IMR-90 (cell line): Measurements from ENCODE around the gene ACTA1. TPM values are rescaled to one million over a fixed set of nuclear protein-coding genes. Genes with fewer than 3 reads are reported as not detected.

ENCODE experiments used
- ATAC-seq: fragments of 200-7000 bp; cut with Tn5 transposase; 2 replicates; pipeline ENCODE4 v1.9.1; 2020; ENCODE audit warnings: low read depth, mild to moderate bottlenecking, moderate library complexity
- BruUV-seq: library from RNA; stranded (reverse); fragments of 400-500 nt; replicated peaks from 2 replicates; lab custom pipeline; 2021; lab: Mats Ljungman, UMichigan
- CTCF ChIA-PET: fragments of 300-600 bp; formaldehyde crosslinking; extraction: SDS; loops from one replicate; lab custom pipeline; 2021; ENCODE audit warnings: antibody characterized with exemption; lab: Yijun Ruan, JAX
- POLR2A ChIA-PET: fragments of 300-600 bp; sonication (Branson Sonifier 250); formaldehyde crosslinking; loops from one replicate; lab custom pipeline; 2022; ENCODE audit warnings: antibody characterized with exemption; ENCODE audit not compliant: unreplicated experiment; lab: Charles Lee
- DNase-seq: peaks from one replicate; pipeline ENCODE4 v3.0.0; 2013
- H2AFZ ChIP-seq: replicated peaks from 2 replicates; pipeline ENCODE3; 2013; ENCODE audit warnings: low read length, mild to moderate bottlenecking; ENCODE audit not compliant: poor library complexity
- H2AK5ac ChIP-seq: 2 replicates; pipeline ENCODE4 v1.6.1; 2013; ENCODE audit warnings: low read depth, low read length, inconsistent platforms
- H2AK9ac ChIP-seq: replicated peaks from 2 replicates; pipeline ENCODE3; 2013; ENCODE audit warnings: mild to moderate bottlenecking, low read depth, low read length, moderate library complexity; ENCODE audit not compliant: poor library complexity
- H2BK120ac ChIP-seq: 2 replicates; pipeline ENCODE4 v1.6.1; 2013; ENCODE audit warnings: low read depth, low read length, inconsistent platforms
- H2BK15ac ChIP-seq: 3 replicates; pipeline ENCODE4 v1.6.1; 2013; ENCODE audit warnings: low read depth, low read length, inconsistent platforms
- H2BK20ac ChIP-seq: 2 replicates; pipeline ENCODE4 v1.6.1; 2013; ENCODE audit warnings: low read depth, mild to moderate bottlenecking, inconsistent platforms, low read length, moderate library complexity
- H2BK5ac ChIP-seq: 2 replicates; pipeline ENCODE4 v1.6.1; 2013; ENCODE audit warnings: mild to moderate bottlenecking, low read depth, low read length, inconsistent platforms; ENCODE audit not compliant: poor library complexity, severe bottlenecking
- H3K14ac ChIP-seq: replicated peaks from 2 replicates; pipeline ENCODE4 v1.6.1; 2013; ENCODE audit warnings: low read depth, low read length, inconsistent platforms
- H3K18ac ChIP-seq: 2 replicates; pipeline ENCODE4 v1.6.1; 2013; ENCODE audit warnings: low read depth, low read length, control low read depth
- H3K23ac ChIP-seq: 2 replicates; pipeline ENCODE4 v1.6.1; 2013; ENCODE audit warnings: low read depth, low read length, inconsistent platforms
- H3K27ac ChIP-seq: 2 replicates; pipeline ENCODE4 v1.5.1; 2013; ENCODE audit warnings: mild to moderate bottlenecking, control low read depth, low read length; ENCODE audit not compliant: insufficient read depth
- H3K27me3 ChIP-seq: 2 replicates; pipeline ENCODE4 v1.6.1; 2013; ENCODE audit warnings: low read length; ENCODE audit not compliant: control insufficient read depth, insufficient read depth
- H3K36me3 ChIP-seq: 2 replicates; pipeline ENCODE4 v1.6.1; 2013; ENCODE audit warnings: low read length, mixed read lengths; ENCODE audit not compliant: control insufficient read depth, insufficient read depth
- H3K4ac ChIP-seq: 2 replicates; pipeline ENCODE4 v1.6.1; 2013; ENCODE audit warnings: low read depth, low read length, inconsistent platforms
- H3K4me1 ChIP-seq: 2 replicates; pipeline ENCODE4 v1.6.1; 2013; ENCODE audit warnings: low read length, mixed read lengths; ENCODE audit not compliant: control insufficient read depth, insufficient read depth
- H3K4me2 ChIP-seq: 2 replicates; pipeline ENCODE4 v1.6.1; 2013; ENCODE audit warnings: low read depth, mild to moderate bottlenecking, control low read depth, low read length, moderate library complexity
- H3K4me3 ChIP-seq: 2 replicates; pipeline ENCODE4 v1.5.1; 2013; ENCODE audit warnings: low read depth, mild to moderate bottlenecking, control low read depth, low read length, moderate library complexity; ENCODE audit not compliant: insufficient read depth
- H3K56ac ChIP-seq: 2 replicates; pipeline ENCODE4 v1.6.1; 2013; ENCODE audit warnings: low read length, inconsistent platforms; ENCODE audit not compliant: insufficient read depth; ENCODE audit errors: extremely low read depth
- H3K79me1 ChIP-seq, 2 experiments: 2 replicates each; pipeline ENCODE4 v1.6.1; 2013; ENCODE audit warnings: low read length in 2 of 2, inconsistent platforms in 1 of 2, low read depth in 1 of 2
- H3K9ac ChIP-seq: 2 replicates; pipeline ENCODE4 v1.6.1; 2013; ENCODE audit warnings: low read depth, low read length, control low read depth
- H3K9me1 ChIP-seq: 2 replicates; pipeline ENCODE4 v1.6.1; 2013; ENCODE audit warnings: low read length, inconsistent platforms; ENCODE audit not compliant: insufficient read depth
- H3K9me3 ChIP-seq: 2 replicates; pipeline ENCODE4 v1.6.1; 2013; ENCODE audit warnings: low read length; ENCODE audit not compliant: control insufficient read depth, insufficient read depth
- H4K20me1 ChIP-seq: 2 replicates; pipeline ENCODE4 v1.6.1; 2013; ENCODE audit warnings: low read length, inconsistent platforms; ENCODE audit not compliant: insufficient read depth
- H4K5ac ChIP-seq: 2 replicates; pipeline ENCODE4 v1.6.1; 2013; ENCODE audit warnings: mild to moderate bottlenecking, low read depth, low read length, control low read depth
- H4K8ac ChIP-seq, 2 experiments: 2 replicates each; pipeline ENCODE4 v1.6.1; 2013; ENCODE audit warnings: low read depth in 2 of 2, low read length in 2 of 2, control low read depth in 1 of 2, inconsistent platforms in 1 of 2
- H4K91ac ChIP-seq: 2 replicates; pipeline ENCODE4 v1.6.1; 2013; ENCODE audit warnings: low read depth, low read length, inconsistent platforms; ENCODE audit not compliant: insufficient read depth
- BHLHE40 ChIP-seq: fragments of 150-350 bp; IDR thresholded peaks from 2 replicates; pipeline ENCODE4 v1.6.1; 2016; ENCODE audit warnings: mild to moderate bottlenecking, low read depth, low read length
- CEBPB ChIP-seq: IDR thresholded peaks from 2 replicates; pipeline ENCODE4 v1.6.1; 2012; ENCODE audit warnings: low read depth, low read length, improper control_type of control experiment
- CHD1 ChIP-seq: IDR thresholded peaks from 2 replicates; pipeline ENCODE4 v1.6.1; 2012; ENCODE audit warnings: low read depth, low read length, improper control_type of control experiment
- CTCF ChIP-seq: conservative IDR thresholded peaks from 2 replicates; pipeline ENCODE4 v1.5.1; 2012; ENCODE audit warnings: mild to moderate bottlenecking, low read depth, low read length, improper control_type of control experiment
- ELK1 ChIP-seq: fragments of 150-350 bp; IDR thresholded peaks from 2 replicates; pipeline ENCODE4 v1.6.1; 2016; ENCODE audit warnings: low read depth, mild to moderate bottlenecking, low read length, moderate library complexity, borderline replicate concordance
- FOS ChIP-seq: fragments of 150-350 bp; IDR thresholded peaks from 2 replicates; pipeline ENCODE4 v1.6.1; 2016; ENCODE audit warnings: low read depth, low read length
- MAFK ChIP-seq: IDR thresholded peaks from 2 replicates; pipeline ENCODE4 v1.6.1; 2012; ENCODE audit warnings: low read depth, low read length, improper control_type of control experiment
- MAZ ChIP-seq: IDR thresholded peaks from 2 replicates; pipeline ENCODE4 v1.6.1; 2012; ENCODE audit warnings: low read depth, mild to moderate bottlenecking, low read length, improper control_type of control experiment, moderate library complexity, borderline replicate concordance
- MXI1 ChIP-seq: IDR thresholded peaks from 2 replicates; pipeline ENCODE4 v1.6.1; 2012; ENCODE audit warnings: low read depth, mild to moderate bottlenecking, low read length, moderate library complexity, borderline replicate concordance
- NFE2L2 ChIP-seq: fragments of 150-350 bp; IDR thresholded peaks from 2 replicates; pipeline ENCODE4 v1.6.1; 2016; ENCODE audit warnings: low read depth, mild to moderate bottlenecking, low read length
- POLR2A ChIP-seq: IDR thresholded peaks from 2 replicates; pipeline ENCODE4 v1.6.1; 2012; ENCODE audit warnings: mild to moderate bottlenecking, low read depth, low read length
- RAD21 ChIP-seq: IDR thresholded peaks from 2 replicates; pipeline ENCODE4 v1.6.1; 2012; ENCODE audit warnings: low read length, improper control_type of control experiment
- RCOR1 ChIP-seq: IDR thresholded peaks from 2 replicates; pipeline ENCODE4 v1.6.1; 2012; ENCODE audit warnings: mild to moderate bottlenecking, low read length, improper control_type of control experiment; ENCODE audit not compliant: insufficient replicate concordance
- RFX5 ChIP-seq: IDR thresholded peaks from 2 replicates; pipeline ENCODE4 v1.8.0; 2012; ENCODE audit warnings: low read depth, mild to moderate bottlenecking, low read length, moderate library complexity
- SMC3 ChIP-seq: fragments of 150-350 bp; IDR thresholded peaks from 2 replicates; pipeline ENCODE4 v1.6.1; 2016; ENCODE audit warnings: low read depth, mild to moderate bottlenecking, antibody characterized with exemption, low read length, moderate library complexity
- USF2 ChIP-seq: fragments of 150-350 bp; IDR thresholded peaks from 2 replicates; pipeline ENCODE4 v1.6.1; 2017; ENCODE audit warnings: mild to moderate bottlenecking, antibody characterized with exemption, low read length, low read depth
- WGBS, 2 experiments: methylation state at CpG; one replicate each; pipeline versions ENCODE4 v1.1.5 to v1.1.7; 2013; ENCODE audit warnings: missing lambda C conversion rate in 2 of 2; ENCODE audit not compliant: insufficient read length in 1 of 2; ENCODE audit errors: extremely low coverage in 2 of 2; 5-methylcytosine and 5-hydroxymethylcytosine counted together
- dilution Hi-C: fragments of 300-500 bp; cut with HindIII; formaldehyde crosslinking; loops from one replicate; pipeline ENCODE4 v1.14.3; 2018; ENCODE audit warnings: low sequenced_read_pairs; ENCODE audit not compliant: unreplicated experiment
- in situ Hi-C: fragments of 300-500 bp; cut with MboI; formaldehyde crosslinking; loops from 3 replicates; pipeline ENCODE4 v1.14.3; 2019; ENCODE audit warnings: low sequenced_read_pairs, inconsistent platforms, mixed read lengths
- intact Hi-C: fragments of 100-400 bp; cut with micrococcal nuclease; formaldehyde crosslinking; loops from 2 replicates; pipeline ENCODE4 v1.10.0; 2022
- polyA plus RNA-seq, 3 experiments: library from polyadenylated mRNA; depleted of rRNA; stranded (reverse); fragments of >200 nt; gene quantifications; 2 replicates each; pipeline ENCODE4 v1.2.3, GENCODE V29; 2012; ENCODE audit warnings: low replicate concordance in 1 of 3
- total RNA-seq: library from RNA; depleted of rRNA; stranded (reverse); fragments of >200 nt; gene quantifications from 2 replicates; pipeline ENCODE4 v1.2.3, GENCODE V29; 2012

The ACTA1 gene
- total and polyA plus RNA-seq, 2 of the 4 experiments (the other 2 are of a cell fraction): not detected

GRCh38 chr1:229447809-229448252 lies 13.9 kb upstream of the ACTA1 start:
- Histone ChIP-seq H3K23ac (no peak overlapping the region), H4K5ac (no peak overlapping the region), H3K27me3 (no peaks in the 10 kb centered on the region), H4K20me1 (no peaks in the 10 kb centered on the region), H3K4me2 (no peak overlapping the region), H3K56ac (no peak overlapping the region), H3K9ac (no peak overlapping the region), H3K36me3 (peaks cover 15% of the 10 kb centered on the region; the same call in 1 of the 2 replicates), H3K79me1 (no peaks in the 10 kb centered on the region), H2BK5ac (no peak overlapping the region), H3K9me3 (no peaks in the 10 kb centered on the region), H2AFZ (no peak overlapping the region), H2AK9ac (no peak overlapping the region), H3K4me3 (no peak overlapping the region), H2BK20ac (no peak overlapping the region), H3K18ac (no peak overlapping the region), H3K4me1 (no peaks in the 10 kb centered on the region; the same call in 1 of the 2 replicates), H4K8ac (no peak overlapping the region), H2BK120ac (no peak overlapping the region), H2AK5ac (no peak overlapping the region), H3K27ac (no peak overlapping the region), H3K9me1 (no peaks in the 10 kb centered on the region; the same call in 1 of the 2 replicates), H4K91ac (no peak overlapping the region), H3K4ac (no peak overlapping the region), H3K14ac (no peak overlapping the region), H2BK15ac (no peak overlapping the region)
- ATAC-seq (no peak), DNase-seq (no peak)
- BruUV-seq: no TSS peak
- TF ChIP-seq CEBPB (no peak), POLR2A (no peak), NFE2L2 (no peak), FOS (no peak), USF2 (no peak), MAFK (no peak), RAD21 (no peak), MXI1 (no peak), BHLHE40 (no peak), RCOR1 (no peak), CTCF (no peak), SMC3 (no peak), CHD1 (no peak), ELK1 (no peak), MAZ (no peak), RFX5 (no peak)
- ChIA-PET CTCF (no interaction called here), POLR2A (no interaction called here)
- intact Hi-C loops: loop anchor here (10.0 kb wide), 1 partner anchor 333 kb away; no protein-coding TSS in a partner anchor
- dilution Hi-C loops: no loop called here
- in situ Hi-C loops: no loop called here
- WGBS, 2 experiments: no CpG with 5 or more reads among the region's 11 CpGs
